ENCODE results near the gene JAZF1. TPM values are rescaled to one million over a fixed set of nuclear protein-coding genes. Genes with fewer than 3 reads are reported as not detected.

JAZF1 gene
- total and polyA plus RNA-seq, 9 of the 15 experiments (the other 6 are each of a cell fraction or from before 2014, with no cell fraction given): 0.04 to 0.64 (median 0.11) TPM; not detected in 3

DNA sequence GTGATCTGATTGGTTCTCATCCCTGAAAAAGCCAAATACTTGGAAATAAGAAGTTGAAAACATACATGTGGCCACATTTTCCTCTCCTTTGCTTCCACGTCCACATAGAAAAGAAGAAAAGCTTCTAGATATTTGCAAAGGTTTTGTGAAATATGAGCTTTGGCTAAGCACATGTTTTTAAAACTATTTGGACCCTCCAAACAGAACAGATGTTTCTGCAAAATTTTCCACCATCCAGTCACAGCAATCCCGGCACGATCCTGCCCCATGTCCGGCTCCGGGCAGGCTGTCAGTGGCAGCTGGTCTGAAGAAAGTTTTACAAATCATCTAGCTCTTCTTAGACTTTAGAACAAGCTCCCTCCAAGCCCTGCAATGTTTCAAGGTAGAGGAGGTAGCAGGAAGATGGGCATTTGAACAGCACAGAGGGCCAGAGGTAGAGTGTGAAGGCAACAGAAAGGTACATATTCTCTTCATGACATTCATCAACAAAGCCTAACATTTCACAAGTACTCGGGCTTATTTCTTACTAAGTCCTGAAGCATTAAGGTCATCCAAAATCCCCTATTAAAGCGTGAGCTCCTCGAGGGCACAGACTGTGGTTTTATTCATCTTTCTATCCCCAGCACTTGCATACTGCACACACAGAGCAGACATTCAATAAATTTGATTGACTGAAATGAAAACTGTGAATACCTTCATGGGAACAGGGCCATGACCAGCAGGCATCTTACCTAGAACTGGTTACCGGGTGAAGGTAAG is 110.1 kb downstream of the JAZF1 start:
- Histone ChIP-seq H3K27me3 (ENCODE audit: control insufficient read depth in 2 of 2, insufficient read depth in 2 of 2, low read length in 2 of 2) (peaks cover 13 to 36% of the 10 kb centered on the region in 2 experiments), H3K9me3 (replicated peaks; ENCODE audit: control insufficient read depth, insufficient read depth, low read depth, low read length) (no peaks in the 10 kb centered on the region), H3K4me1 (replicated peaks in 1 of 2; ENCODE audit: control insufficient read depth in 2 of 2, insufficient read depth in 2 of 2, low read length in 2 of 2) (no peaks in the 10 kb centered on the region), H2AFZ (ENCODE audit: low read depth, low read length) (no peak overlapping the region), H3K4me3 (no peak overlapping the region), H4K20me1 (replicated peaks; ENCODE audit: control insufficient read depth, insufficient read depth, low read length) (no peaks in the 10 kb centered on the region; the same call in 1 of the 2 replicates), H3K9me1 (ENCODE audit: control insufficient read depth, insufficient read depth, low read length) (no peaks in the 10 kb centered on the region), H3K36me3 (ENCODE audit: control insufficient read depth, insufficient read depth, low read length) (no peaks in the 10 kb centered on the region), H3K4me2 (ENCODE audit: insufficient read depth, low read length) (no peak overlapping the region), H3K27ac (ENCODE audit: extremely low read depth, low read depth, low read length) (no peak overlapping the region), H3K79me2 (ENCODE audit: control insufficient read depth, insufficient read depth, low read length) (no peaks in the 10 kb centered on the region), H3K9ac (ENCODE audit: insufficient read depth in 1 of 2, low read depth in 2 of 2, low read length in 2 of 2) (no peak overlapping the region)
- in situ Hi-C loops (cut with MboI) (no loop called here), intact Hi-C loops (cut with micrococcal nuclease) (no loop called here)
- WGBS (ENCODE audit: insufficient coverage, low coverage, missing lambda C conversion rate): under 1% methylated on average over 9 of the region's 9 CpGs
- FAIRE-seq (no peak), DNase-seq (ENCODE audit: extremely low read depth in 1 of 4, low spot score in 3 of 4) (no peak), ATAC-seq (no peak)
- TF ChIP-seq STAG1 (CRISPR knock-in tag; IDR thresholded peaks at IDR 0.05; ENCODE audit: borderline replicate concordance) (no peak), CBX8 (IDR thresholded peaks at IDR 0.05; ENCODE audit: borderline replicate concordance, extremely low read depth, low read depth, low read length, poor library complexity, severe bottlenecking) (peak; percentile 31)
- ChIA-PET CTCF (ENCODE audit: low intra/inter-chr PET ratio) (no interaction called here), POLR2A (interaction anchor here (1.6 kb wide), 1 partner anchor 15 kb away, joined by 5 read pairs; no protein-coding TSS in a partner anchor)
- BruUV-seq (replicated peaks): no TSS peak

DNA sequence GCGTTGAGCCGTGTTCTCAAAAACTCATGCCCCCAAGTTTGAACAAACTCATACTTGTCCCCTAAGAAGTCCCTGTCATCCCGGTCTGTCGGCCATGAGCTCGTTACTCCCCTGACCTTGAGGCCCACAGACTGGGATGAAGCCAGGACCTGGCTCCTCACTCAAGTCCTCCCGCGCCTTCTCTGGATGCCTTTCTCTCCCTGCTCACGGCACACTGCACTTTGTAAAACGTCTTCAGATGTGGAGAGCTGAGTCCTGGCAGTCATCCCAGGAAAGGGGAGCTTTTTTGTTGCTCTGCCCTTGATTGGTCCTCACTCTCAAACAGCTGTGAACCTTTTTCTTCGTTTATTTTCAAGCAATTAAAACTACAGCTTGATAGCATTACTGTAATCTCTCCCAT is 110.8 kb downstream of the JAZF1 start:
- Histone ChIP-seq H3K9me1 (ENCODE audit: control insufficient read depth, insufficient read depth, low read length) (no peaks in the 10 kb centered on the region), H3K4me2 (ENCODE audit: insufficient read depth, low read length) (no peak overlapping the region), H3K27me3 (ENCODE audit: control insufficient read depth in 2 of 2, insufficient read depth in 2 of 2, low read length in 2 of 2) (peaks cover 13 to 39% of the 10 kb centered on the region in 2 experiments), H3K9ac (ENCODE audit: insufficient read depth in 1 of 2, low read depth in 2 of 2, low read length in 2 of 2) (no peak overlapping the region), H3K9me3 (replicated peaks; ENCODE audit: control insufficient read depth, insufficient read depth, low read depth, low read length) (no peaks in the 10 kb centered on the region), H3K79me2 (ENCODE audit: control insufficient read depth, insufficient read depth, low read length) (no peaks in the 10 kb centered on the region), H2AFZ (ENCODE audit: low read depth, low read length) (no peak overlapping the region), H3K27ac (ENCODE audit: extremely low read depth, low read depth, low read length) (no peak overlapping the region), H3K4me3 (no peak overlapping the region), H3K36me3 (ENCODE audit: control insufficient read depth, insufficient read depth, low read length) (no peaks in the 10 kb centered on the region), H4K20me1 (replicated peaks; ENCODE audit: control insufficient read depth, insufficient read depth, low read length) (no peaks in the 10 kb centered on the region; the same call in 1 of the 2 replicates), H3K4me1 (replicated peaks in 1 of 2; ENCODE audit: control insufficient read depth in 2 of 2, insufficient read depth in 2 of 2, low read length in 2 of 2) (no peaks in the 10 kb centered on the region)
- POLR2A ChIA-PET: interaction anchor here (1.6 kb wide), 1 partner anchor 15 kb away, joined by 5 read pairs; no protein-coding TSS in a partner anchor
- FAIRE-seq (no peak), DNase-seq (ENCODE audit: extremely low read depth in 1 of 4, low spot score in 3 of 4) (no peak), ATAC-seq (no peak)
- intact Hi-C loops (cut with micrococcal nuclease) (no loop called here), in situ Hi-C loops (cut with MboI) (no loop called here)
- CTCF ChIA-PET (ENCODE audit: low intra/inter-chr PET ratio): no interaction called here
- no TSS peak for BruUV-seq (replicated peaks)
- 3% methylated on average over 10 of the region's 10 CpGs for WGBS (ENCODE audit: insufficient coverage, low coverage, missing lambda C conversion rate)
- TF ChIP-seq, protein P1, sequence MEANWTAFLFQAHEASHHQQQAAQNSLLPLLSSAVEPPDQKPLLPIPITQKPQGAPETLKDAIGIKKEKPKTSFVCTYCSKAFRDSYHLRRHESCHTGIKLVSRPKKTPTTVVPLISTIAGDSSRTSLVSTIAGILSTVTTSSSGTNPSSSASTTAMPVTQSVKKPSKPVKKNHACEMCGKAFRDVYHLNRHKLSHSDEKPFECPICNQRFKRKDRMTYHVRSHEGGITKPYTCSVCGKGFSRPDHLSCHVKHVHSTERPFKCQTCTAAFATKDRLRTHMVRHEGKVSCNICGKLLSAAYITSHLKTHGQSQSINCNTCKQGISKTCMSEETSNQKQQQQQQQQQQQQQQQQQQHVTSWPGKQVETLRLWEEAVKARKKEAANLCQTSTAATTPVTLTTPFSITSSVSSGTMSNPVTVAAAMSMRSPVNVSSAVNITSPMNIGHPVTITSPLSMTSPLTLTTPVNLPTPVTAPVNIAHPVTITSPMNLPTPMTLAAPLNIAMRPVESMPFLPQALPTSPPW (CRISPR knock-in tag; IDR thresholded peaks at IDR 0.05): no peak
- TF ChIP-seq NBN (IDR thresholded peaks at IDR 0.05; ENCODE audit: low read depth) (no peak), HMG20A (CRISPR knock-in tag; conservative IDR thresholded peaks at IDR 0.05) (no peak), TAL1 (IDR thresholded peaks at IDR 0.05) (no peak)
- TF ChIP-seq, protein P2, sequence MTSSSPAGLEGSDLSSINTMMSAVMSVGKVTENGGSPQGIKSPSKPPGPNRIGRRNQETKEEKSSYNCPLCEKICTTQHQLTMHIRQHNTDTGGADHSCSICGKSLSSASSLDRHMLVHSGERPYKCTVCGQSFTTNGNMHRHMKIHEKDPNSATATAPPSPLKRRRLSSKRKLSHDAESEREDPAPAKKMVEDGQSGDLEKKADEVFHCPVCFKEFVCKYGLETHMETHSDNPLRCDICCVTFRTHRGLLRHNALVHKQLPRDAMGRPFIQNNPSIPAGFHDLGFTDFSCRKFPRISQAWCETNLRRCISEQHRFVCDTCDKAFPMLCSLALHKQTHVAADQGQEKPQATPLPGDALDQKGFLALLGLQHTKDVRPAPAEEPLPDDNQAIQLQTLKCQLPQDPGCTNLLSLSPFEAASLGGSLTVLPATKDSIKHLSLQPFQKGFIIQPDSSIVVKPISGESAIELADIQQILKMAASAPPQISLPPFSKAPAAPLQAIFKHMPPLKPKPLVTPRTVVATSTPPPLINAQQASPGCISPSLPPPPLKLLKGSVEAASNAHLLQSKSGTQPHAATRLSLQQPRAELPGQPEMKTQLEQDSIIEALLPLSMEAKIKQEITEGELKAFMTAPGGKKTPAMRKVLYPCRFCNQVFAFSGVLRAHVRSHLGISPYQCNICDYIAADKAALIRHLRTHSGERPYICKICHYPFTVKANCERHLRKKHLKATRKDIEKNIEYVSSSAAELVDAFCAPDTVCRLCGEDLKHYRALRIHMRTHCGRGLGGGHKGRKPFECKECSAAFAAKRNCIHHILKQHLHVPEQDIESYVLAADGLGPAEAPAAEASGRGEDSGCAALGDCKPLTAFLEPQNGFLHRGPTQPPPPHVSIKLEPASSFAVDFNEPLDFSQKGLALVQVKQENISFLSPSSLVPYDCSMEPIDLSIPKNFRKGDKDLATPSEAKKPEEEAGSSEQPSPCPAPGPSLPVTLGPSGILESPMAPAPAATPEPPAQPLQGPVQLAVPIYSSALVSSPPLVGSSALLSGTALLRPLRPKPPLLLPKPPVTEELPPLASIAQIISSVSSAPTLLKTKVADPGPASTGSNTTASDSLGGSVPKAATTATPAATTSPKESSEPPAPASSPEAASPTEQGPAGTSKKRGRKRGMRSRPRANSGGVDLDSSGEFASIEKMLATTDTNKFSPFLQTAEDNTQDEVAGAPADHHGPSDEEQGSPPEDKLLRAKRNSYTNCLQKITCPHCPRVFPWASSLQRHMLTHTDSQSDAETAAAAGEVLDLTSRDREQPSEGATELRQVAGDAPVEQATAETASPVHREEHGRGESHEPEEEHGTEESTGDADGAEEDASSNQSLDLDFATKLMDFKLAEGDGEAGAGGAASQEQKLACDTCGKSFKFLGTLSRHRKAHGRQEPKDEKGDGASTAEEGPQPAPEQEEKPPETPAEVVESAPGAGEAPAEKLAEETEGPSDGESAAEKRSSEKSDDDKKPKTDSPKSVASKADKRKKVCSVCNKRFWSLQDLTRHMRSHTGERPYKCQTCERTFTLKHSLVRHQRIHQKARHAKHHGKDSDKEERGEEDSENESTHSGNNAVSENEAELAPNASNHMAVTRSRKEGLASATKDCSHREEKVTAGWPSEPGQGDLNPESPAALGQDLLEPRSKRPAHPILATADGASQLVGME (CRISPR knock-in tag; IDR thresholded peaks at IDR 0.05): no peak

All from K562 (cell line).